GM20000 (cell line): Measurements from ENCODE around the gene TMEM59L.
A peak's percentile ranks its signal among the peaks of the same experiment; 100 is the strongest.

Experiments used
- DNase-seq: peaks from one replicate; pipeline ENCODE4 v3.0.0; 2012; ENCODE audit warnings: low spot score
- TF ChIP-seq, protein P1 (sequence below): IDR thresholded peaks from 2 replicates; pipeline ENCODE4 v1.5.1; 2012; ENCODE audit warnings: mild to moderate bottlenecking, control low read depth; ENCODE audit errors: extremely low read depth, missing control alignments

TMEM59L gene

DNA sequence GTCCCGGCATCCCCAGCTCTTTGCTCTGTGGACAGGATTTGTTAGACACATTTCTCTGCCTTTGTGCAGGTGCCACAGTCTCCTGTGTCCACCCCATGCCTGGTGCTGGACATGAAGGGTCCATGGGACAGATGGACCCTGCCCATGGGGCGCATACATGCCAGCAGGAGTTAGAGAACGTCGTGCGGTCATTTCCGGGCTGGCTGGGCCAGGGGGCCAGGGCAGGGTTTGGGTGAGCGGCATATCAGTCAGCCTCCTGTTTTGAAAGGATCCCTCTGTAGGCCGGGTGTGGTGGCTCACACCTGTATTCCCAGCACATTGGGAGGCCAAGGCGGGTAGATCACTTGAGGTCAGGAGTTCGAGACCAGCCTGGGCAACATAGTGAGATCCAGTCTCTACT lies 35.1 kb downstream of the TMEM59L start:
- TF ChIP-seq, protein P1, sequence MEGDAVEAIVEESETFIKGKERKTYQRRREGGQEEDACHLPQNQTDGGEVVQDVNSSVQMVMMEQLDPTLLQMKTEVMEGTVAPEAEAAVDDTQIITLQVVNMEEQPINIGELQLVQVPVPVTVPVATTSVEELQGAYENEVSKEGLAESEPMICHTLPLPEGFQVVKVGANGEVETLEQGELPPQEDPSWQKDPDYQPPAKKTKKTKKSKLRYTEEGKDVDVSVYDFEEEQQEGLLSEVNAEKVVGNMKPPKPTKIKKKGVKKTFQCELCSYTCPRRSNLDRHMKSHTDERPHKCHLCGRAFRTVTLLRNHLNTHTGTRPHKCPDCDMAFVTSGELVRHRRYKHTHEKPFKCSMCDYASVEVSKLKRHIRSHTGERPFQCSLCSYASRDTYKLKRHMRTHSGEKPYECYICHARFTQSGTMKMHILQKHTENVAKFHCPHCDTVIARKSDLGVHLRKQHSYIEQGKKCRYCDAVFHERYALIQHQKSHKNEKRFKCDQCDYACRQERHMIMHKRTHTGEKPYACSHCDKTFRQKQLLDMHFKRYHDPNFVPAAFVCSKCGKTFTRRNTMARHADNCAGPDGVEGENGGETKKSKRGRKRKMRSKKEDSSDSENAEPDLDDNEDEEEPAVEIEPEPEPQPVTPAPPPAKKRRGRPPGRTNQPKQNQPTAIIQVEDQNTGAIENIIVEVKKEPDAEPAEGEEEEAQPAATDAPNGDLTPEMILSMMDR: no peak
- DNase-seq: no peak

DNA sequence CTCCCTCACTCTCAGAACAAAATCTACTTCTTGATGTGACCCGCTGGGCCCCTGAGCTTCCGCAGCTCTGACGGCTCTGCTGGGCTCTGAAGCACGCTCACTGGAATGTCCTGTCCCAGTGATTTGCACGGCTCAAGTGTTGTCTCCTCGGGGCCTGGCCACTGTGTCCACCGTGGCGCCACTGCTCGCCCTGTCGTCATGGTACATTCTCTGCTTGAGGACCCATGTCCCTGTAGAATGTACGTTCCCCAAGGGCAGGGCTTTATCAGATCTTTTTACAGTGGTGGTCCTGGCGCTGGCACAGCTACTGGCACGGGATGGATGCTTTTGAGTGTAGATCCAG lies 36.3 kb downstream of the TMEM59L start:
- DNase-seq: no peak
- TF ChIP-seq, protein P1: no peak

DNA sequence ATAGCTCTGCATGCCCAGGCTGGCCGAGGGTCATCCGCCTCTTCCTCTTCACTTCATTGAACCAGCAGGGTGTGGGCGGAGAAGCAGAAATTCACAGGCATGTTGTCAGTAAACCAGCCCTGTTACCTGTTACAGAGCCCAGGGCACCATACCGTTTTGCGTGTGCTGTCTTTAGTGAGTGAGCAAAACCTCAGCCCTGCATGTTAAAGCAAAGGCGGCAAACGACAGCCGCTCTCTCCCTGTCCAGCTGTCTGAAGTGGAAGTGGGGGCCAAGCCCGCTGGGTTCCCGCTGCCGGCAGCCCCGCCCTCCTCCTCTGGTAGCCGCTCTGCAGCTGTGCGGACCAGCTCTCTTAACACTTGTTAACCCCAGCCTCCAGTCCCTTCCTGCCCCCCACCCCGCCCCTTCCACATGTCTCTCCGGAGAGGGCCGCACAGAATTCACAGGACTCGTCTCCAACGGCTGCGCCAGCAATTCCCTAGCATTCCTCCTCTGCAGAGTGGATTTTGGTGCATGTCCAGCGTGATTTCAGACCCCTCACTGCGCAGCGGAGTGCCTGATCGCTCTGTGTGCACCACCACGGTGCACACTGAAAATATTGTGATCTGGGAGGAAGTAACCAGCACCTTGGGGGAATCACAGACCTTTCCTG lies 36.8 kb downstream of the TMEM59L start:
- TF ChIP-seq, protein P1: no peak
- DNase-seq: peak; percentile 67

DNA sequence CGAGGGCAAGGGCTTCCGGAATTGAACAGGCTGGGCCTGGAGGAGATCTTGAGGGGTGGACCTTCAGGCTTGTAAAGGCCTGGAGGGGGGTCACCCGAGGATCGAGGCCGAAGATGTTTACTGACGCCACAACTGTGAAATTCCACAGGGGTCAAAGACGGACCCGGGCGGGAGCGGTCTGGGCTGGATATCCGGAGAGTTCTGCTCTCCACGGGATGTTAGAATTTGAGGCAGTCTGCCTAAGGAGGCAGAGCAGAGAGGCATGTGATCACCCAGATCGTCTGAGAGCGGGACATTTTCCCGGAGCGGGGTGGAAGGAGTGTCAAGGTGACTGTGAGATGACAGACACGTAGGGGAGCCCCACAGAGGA lies 37.3 kb downstream of the TMEM59L start:
- TF ChIP-seq, protein P1: no peak
- no peak for DNase-seq

DNA sequence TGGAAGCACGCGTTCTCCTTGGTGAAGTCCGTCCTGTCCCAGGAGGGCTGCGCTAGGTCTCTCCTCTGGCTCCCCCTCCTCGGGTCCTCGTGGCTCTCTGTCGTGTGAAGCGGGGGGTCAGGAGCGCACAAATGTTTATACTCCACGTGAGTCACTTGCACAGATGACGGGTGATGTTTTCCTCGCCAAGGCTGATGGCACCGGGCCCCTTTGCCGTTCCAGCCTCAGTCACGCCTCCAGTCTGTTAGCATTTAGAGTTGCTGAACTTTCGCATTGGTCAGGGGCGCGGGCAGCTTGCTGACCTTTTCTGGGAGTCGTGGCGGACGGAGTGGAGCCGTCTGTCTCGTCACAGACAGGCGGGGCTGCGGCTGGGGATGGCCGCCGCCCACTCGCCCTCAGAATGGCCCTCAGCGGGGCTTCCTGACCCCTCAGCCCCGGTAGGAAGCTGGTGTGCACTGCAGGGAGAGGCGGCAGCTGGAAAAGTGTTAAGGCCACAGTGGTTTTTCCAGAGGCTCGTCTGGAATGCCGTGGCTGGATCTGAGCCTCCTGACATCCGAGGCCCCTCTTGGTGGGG lies 37.9 kb downstream of the TMEM59L start:
- TF ChIP-seq, protein P1: no peak
- no peak for DNase-seq

DNA sequence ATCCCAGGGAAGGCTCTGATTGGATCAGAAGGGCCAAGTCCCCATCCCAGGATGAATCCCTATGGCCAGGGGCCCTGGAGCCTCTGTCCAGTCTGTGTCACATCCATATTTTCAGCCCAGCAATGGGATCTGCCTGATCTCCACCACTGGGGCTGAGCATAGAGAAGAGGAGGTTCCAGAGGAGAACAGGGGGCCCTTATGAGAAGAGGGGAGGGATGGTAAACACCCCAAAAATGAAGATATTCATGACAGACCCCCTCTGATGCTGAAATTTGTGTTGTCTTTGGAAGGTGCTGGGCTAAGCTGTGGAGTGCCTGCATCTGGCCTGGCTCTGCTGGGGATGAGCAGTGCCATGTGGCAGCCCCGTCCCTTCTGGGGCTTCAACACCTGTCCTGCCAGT lies 38.6 kb downstream of the TMEM59L start:
- DNase-seq: no peak
- TF ChIP-seq, protein P1: no peak

DNA sequence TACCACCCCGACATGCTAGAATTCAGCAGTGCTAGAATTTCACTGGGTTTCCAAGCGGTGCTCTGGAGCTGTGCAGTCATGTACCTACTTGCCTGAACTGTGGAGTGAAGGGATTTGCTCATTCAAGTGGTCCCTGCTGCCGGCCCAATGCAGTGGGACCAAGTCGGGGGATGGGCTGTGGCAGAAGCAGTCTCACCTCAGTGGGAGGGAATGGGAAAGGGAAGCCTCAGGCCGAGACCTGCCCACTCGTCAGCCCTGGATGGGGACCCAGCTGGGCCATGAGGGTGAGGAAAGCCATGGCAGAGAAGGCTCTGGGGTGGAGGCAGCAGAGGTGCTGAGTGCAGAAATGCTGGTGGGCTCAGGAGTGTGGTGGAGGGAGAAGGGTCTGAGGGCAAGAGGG lies 39.1 kb downstream of the TMEM59L start:
- TF ChIP-seq, protein P1: no peak
- DNase-seq: no peak
